GM18867 (cell line): ENCODE measurements around the gene ZNF273.
"Not testable (repeated sequence)": the region's sequence is repeated elsewhere in the genome, so short reads cannot be mapped to it uniquely, and the experiment has no call there.

ENCODE experiments used
- ATAC-seq: cut with Tn5 transposase; IDR thresholded peaks from one replicate; pipeline ENCODE4 v1.9.1; 2021; ENCODE audit warnings: mild to moderate bottlenecking, moderate library complexity; ENCODE audit not compliant: unreplicated experiment

The ZNF273 gene

DNA sequence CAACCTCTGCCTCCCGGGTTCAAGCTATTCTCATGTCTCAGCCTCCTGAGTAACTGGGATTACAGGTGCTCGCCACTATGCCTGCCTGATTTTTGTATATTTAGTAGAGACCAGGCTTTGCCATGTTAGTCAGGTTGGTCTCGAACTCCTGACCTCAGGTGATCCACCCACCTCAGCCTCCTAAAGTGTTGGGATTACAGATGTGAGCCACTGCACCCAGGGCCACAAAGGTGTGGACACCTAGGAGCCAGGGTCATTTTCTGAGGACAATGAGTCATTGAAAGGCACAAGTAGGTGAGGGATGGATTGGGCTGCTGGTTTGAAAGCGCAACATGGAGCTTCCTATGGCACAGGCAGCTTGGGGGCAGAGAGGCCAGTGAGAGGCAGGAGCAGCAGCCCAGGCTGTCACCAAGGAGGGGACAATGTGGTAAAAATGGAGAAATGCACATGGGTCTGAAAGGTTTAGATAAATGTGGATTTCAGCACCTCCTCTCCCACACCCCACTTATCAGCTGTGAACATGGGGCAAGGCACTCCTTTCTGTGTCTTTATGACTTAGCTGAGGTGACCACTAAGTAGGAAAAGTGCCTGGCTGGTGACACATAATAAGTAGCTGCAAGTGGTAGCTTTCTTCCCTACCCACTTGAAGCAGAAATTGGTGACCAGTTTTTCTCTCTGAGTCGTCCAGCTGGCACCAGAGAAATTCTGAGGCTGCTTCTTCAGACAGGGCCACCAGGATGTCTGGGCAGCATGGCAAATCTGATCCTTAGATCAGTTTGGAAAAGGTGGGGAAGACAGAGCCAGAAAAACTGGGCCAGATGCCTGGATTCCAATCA lies 41.8 kb downstream of the ZNF273 start:
- not testable (repeated sequence) for ATAC-seq

DNA sequence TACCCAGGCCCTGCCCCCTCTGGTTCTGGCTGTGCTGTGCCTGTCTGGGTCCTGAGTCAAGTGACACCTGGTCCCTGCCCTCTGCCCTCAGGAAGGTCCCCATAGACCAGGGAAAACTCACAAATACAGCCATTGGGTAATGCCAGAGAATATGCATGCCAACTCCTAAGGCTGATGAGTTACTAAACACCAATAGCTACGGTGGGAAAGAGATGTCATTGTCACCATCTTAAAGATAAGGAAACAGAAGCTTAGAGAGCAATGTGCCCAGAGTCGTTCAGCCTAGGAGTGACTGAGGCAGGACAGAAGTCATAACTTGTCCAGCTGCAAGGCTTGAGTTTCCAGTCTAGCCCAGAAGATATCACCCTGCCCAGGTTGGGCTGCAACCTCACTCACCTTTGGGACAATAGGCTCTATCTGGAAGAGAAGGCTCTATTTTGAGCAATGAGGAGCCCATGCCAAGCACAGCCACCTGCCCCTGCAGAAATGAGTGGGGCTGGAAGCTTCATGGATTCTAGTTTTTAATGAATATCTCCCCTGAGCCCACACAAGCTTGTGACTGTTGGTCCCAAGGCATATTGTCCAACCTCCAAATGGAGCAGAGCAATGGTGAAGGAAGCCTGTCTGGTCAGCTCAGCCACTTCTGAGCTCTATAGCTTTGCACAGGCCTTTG lies 42.6 kb downstream of the ZNF273 start:
- ATAC-seq: no peak

DNA sequence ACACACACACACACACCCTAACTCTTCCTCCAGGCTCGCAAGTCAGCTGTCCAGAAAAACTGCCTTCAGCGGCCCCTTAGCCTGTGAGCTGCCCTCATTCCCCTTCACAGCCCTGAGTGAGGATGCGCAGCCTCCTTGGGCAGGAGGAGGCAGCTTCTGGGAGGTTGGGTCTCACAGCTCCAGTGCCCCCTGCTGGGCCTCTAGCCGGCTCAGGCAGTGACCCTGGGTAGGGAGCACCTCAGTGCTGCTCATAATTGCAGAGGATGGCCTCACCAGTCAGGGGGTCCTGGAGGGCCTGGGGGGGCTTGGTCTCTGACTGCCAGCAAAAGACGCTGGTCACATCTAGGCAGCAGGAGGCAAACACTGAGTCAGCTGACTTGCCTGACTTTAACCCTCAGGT lies 43.7 kb downstream of the ZNF273 start:
- ATAC-seq: no peak

DNA sequence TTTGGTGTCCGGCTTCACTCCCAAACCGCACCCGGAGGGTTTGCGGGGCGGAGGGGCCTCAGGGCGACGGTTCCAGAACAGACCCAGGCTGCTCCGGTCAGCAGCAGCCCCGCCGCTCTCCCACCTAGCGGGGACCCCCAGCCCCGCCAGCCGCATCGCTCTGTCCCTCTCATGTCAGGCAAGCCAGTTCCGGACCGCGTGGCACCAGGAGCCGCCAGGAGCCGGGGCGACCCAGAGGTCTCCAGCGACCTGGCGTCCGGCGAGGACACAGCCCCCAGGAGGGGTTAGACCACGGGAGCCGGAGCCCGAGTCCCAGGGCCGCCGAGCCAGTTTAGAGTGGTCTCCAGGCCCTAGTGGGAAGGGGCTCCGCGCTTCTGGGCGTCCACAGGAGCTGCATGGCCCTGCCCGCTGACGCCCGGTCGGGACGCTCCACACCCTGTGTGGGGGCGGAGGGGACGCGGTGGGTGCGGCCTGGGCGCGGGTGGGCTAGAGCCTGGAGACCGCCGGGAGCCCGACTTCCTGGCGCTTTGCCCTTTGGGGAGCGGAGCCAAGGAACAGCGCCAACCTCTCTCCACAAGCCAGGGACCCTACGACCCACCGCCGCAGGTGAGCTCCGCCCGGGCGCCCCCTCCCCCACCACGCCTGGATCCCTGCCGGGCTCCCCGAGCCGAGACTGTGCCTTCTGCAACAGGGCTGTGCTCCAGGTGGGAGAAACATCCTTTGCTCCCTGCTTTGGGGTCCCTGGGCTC lies 44.4 kb downstream of the ZNF273 start:
- ATAC-seq: no peak

DNA sequence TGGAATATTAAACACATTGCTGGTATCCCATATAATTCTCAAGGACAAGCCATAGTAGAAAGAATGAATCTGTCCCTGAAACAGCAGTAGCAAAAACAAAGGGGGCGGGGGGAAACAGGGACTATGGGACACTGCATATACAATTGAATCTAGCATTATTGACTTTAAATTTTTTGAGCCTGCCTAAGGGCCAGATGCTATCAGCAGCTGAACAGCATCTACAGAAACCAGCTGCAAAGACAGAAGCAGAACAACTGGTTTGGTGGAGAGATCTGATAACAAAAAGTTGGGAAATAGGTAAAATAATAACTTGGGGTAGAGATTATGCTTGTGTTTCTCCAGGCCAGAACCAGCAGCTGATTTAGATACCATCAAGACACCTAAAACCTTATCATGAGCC lies 45.7 kb downstream of the ZNF273 start:
- not testable (repeated sequence) for ATAC-seq

DNA sequence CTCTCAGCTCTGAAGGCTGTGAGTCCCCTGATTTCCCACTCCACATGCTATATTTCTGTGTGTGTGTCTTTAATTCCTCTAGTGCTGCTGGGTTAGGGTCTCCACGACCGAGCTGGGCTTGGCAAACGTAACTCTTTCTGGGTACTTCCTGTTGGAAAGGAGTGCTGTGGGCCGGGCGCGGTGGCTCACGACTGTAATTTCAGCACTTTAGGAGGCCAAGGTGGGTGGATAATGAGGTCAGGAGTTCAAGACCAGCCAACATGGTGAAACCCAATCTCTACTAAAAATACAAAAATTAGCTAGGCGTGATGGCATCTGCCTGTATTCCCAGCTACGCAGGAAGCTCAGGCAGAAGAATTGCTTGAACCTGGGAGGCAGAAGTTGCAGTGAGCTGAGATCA lies 47.6 kb downstream of the ZNF273 start:
- not testable (repeated sequence) for ATAC-seq

DNA sequence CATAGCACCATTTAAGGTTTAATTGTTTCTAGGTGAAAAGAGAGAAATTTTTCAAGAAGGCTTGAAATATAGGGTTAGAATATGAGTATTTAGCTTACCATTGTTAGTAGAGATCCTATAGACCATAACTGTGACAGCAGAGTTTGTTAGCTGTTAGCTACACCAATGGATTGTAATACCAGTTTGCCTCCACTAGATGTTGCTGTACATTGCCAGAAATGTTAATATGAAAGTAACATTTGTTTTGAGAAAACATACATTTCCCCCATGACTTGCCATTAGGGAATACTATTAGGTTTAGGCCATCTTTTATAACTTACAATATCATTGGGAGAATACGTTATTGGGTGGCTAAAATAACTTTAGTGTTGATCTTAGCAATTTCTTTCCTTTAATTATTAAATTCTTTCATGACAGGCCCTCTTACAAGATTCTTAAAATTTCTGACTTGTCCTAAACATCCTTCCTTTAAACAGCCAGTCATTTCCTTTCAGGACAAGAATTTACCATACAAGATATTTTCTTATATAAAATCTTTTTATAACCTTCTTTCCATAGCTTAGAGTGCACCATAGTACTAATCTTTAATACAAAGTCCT lies 48.3 kb downstream of the ZNF273 start:
- ATAC-seq: peak; percentile 59

DNA sequence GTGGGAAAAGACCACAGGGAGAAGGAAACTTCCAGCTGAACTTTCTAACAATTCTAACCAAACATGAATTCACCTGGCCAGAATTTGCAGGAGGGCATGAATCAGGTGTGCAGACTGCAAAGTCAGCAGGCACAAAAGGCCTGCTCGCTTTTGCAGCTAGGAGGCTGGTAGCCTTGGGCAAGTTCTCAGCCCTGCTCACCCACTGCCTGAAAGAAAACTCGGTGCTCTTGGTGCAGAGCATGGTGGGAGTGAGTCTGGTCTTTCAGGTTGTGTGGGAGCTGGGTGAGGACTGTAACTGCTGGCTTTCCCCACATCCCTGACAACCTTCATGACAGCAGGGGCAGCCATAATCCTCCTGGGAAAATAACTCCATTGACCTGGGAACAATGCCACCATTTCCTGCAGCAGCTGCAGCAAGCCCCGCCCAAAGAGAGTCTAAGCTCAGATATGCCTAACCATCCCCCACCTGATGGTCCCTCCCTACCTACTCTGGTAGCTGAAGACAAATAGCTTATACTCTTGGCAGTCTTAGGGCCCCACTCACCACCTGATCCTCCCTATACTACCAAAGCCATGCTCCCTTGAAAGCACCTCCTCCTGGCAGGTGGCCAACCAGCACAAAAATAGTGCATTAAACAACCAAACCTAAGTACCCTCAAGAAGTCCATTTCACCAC lies 56.1 kb downstream of the ZNF273 start:
- ATAC-seq: no peak

DNA sequence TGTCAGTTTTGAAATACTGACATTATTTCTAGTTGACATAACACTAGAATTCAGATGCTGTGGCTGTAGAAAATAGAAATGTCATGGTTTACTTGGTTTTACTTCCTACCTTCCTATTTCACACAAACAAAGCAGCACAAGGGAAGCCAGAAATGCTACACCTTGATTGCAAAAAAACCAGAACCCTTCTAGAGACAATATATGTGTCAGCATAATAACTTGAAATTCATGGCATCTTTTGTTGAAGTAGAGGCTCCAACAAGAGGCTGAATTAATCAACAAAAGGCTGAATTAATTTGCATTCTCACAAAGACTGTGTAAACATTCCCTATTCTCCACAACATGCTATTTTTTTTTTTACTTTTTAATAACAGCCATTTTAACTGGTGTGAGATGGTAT lies 62.5 kb downstream of the ZNF273 start:
- no peak for ATAC-seq

DNA sequence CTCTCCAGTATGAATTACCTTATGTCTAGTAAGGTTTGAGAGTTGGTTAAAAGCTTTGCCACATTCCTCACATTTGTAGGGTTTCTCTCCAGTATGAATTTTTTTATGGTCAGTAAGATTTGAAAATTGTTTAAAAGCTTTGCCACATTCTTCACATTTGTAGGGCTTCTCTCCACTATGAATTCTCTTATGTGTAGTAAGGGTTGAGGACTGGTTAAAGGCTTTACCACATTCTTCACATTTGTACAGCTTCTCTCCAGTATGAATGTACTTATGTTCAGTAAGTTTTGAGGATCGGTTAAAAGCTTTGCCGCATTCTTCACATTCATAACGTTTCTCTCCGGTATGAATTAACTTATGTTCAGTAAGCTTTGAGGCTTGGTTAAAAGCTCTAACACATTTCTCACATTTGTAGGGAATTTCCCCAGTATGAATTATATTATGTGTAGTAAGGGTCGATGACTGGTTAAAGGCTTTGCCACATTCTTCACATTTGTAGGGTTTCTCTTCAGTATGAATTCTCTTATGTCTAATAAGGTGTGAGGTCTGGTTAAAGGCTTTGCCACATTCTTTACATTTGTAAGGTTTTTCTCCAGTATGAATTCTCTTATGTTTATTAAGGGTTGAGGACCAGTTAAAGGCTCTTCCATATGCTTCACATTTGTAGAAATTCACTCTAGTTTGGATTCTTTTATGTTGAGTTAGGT lies 75.6 kb downstream of the ZNF273 start:
- no peak for ATAC-seq
